ENCODE data around the gene SAMD7. TPM values are rescaled to one million over a fixed set of nuclear protein-coding genes. Genes with fewer than 3 reads are reported as not detected.
A peak's percentile ranks its signal among the peaks of the same experiment; 100 is the strongest.

SAMD7 gene
- total and polyA plus RNA-seq, 2 of the 13 experiments (the other 11 are each of a cell fraction or from before 2014, with no cell fraction given) = not detected

GRCh38 chr3:169966951-169967915 is 55.9 kb downstream of the SAMD7 start (continued):
- TF ChIP-seq ZNF576 (CRISPR knock-in tag; IDR thresholded peaks at IDR 0.05) = no peak
- TF ChIP-seq U2AF2 (IDR thresholded peaks at IDR 0.05; ENCODE audit: low read depth, low read length) = no peak
- TF ChIP-seq SRY (CRISPR knock-in tag; IDR thresholded peaks at IDR 0.05) = no peak; the same call in 1 of the 2 replicates
- no peak for TF ChIP-seq HHEX (CRISPR knock-in tag; IDR thresholded peaks at IDR 0.05)
- peak; percentile 15; the same call in 1 of the 2 replicates for TF ChIP-seq ZSCAN21 (CRISPR knock-in tag; IDR thresholded peaks at IDR 0.05; ENCODE audit: borderline replicate concordance)
- no peak for TF ChIP-seq ZKSCAN1 (IDR thresholded peaks at IDR 0.05; ENCODE audit: low read length)
- no peak for TF ChIP-seq HIVEP1 (CRISPR knock-in tag; IDR thresholded peaks at IDR 0.05)
- TF ChIP-seq ZNF18 (CRISPR knock-in tag; IDR thresholded peaks at IDR 0.05; ENCODE audit: insufficient replicate concordance) = no peak
- no peak for TF ChIP-seq ADNP (CRISPR knock-in tag; IDR thresholded peaks at IDR 0.05)
- TF ChIP-seq RARG (CRISPR knock-in tag; IDR thresholded peaks at IDR 0.05; ENCODE audit: low read depth) = no peak
- TF ChIP-seq ZNF12 (CRISPR knock-in tag; IDR thresholded peaks at IDR 0.05) = 0 out of 2 replicates have a peak, but pooled peaks have one; percentile 12
- no peak; the same call in 1 of the 2 replicates for TF ChIP-seq ZNF563 (CRISPR knock-in tag; IDR thresholded peaks at IDR 0.05)
- TF ChIP-seq ZXDC (CRISPR knock-in tag; IDR thresholded peaks at IDR 0.05) = no peak
- TF ChIP-seq POGK (CRISPR knock-in tag; conservative IDR thresholded peaks at IDR 0.05) = no peak
- no peak for TF ChIP-seq ZIK1 (CRISPR knock-in tag; IDR thresholded peaks at IDR 0.05; ENCODE audit: borderline replicate concordance, low read depth)
- no peak for TF ChIP-seq KLF6 (CRISPR knock-in tag; IDR thresholded peaks at IDR 0.05)
- no peak for TF ChIP-seq ZSCAN30 (CRISPR knock-in tag; IDR thresholded peaks at IDR 0.05)
- no peak for TF ChIP-seq JUND (CRISPR knock-in tag; IDR thresholded peaks at IDR 0.05)
- 0 out of 2 replicates have a peak, but pooled peaks have one; percentile 60 for TF ChIP-seq KAT7 (CRISPR knock-in tag; IDR thresholded peaks at IDR 0.05; ENCODE audit: borderline replicate concordance)
- no peak for TF ChIP-seq IRF9 (CRISPR knock-in tag; IDR thresholded peaks at IDR 0.05; ENCODE audit: borderline replicate concordance)
- no peak for TF ChIP-seq NFIC (IDR thresholded peaks at IDR 0.05; ENCODE audit: low read length)
